ENCODE results near the gene TRIM60. TPM values are rescaled to one million over a fixed set of nuclear protein-coding genes. Genes with fewer than 3 reads are reported as not detected.
A peak's percentile ranks its signal among the peaks of the same experiment; 100 is the strongest.
"Not testable (repeated sequence)": the region's sequence is repeated elsewhere in the genome, so short reads cannot be mapped to it uniquely, and the experiment has no call there.

Gene TRIM60
- total RNA-seq, 1 donor from 2014 or later, result not detected

GRCh38 chr4:165010991-165011390 is 20.8 kb upstream of the TRIM60 start:
- H3K4me3 ChIP-seq, result no peak overlapping the region
- H3K36me3 ChIP-seq, result no peaks in the 10 kb centered on the region
- H3K9me3 ChIP-seq, result no peaks in the 10 kb centered on the region
- no peaks in the 10 kb centered on the region for H3K4me1 ChIP-seq
- no peaks in the 10 kb centered on the region for H3K27me3 ChIP-seq
- intact Hi-C loops (cut with DNase I), result no loop called here
- H3K27ac ChIP-seq, result no peak overlapping the region
- no peak for TF ChIP-seq CTCF (IDR thresholded peaks at IDR 0.05)
- no peak for TF ChIP-seq POLR2AphosphoS5 (IDR thresholded peaks at IDR 0.05; ENCODE audit: insufficient read depth in 1 of 2, low read depth in 1 of 2)
- no peak for TF ChIP-seq POLR2A (IDR thresholded peaks at IDR 0.05)
- DNase-seq (ENCODE audit: extremely low spot score in 2 of 2), result peak in 1 of 2 donors; percentile 40

- TF ChIP-seq CTCF (IDR thresholded peaks at IDR 0.05) (no peak), POLR2A (IDR thresholded peaks at IDR 0.05) (no peak), POLR2AphosphoS5 (IDR thresholded peaks at IDR 0.05; ENCODE audit: insufficient read depth in 1 of 2, low read depth in 1 of 2) (no peak)
- Histone ChIP-seq H3K27me3 (no peaks in the 10 kb centered on the region), H3K9me3 (no peaks in the 10 kb centered on the region), H3K4me3 (no peak overlapping the region), H3K36me3 (no peaks in the 10 kb centered on the region), H3K27ac (no peak overlapping the region), H3K4me1 (no peaks in the 10 kb centered on the region)
- peak in 1 of 2 donors; percentile 58 for DNase-seq (ENCODE audit: extremely low spot score in 2 of 2)
- intact Hi-C loops (cut with DNase I), result no loop called here
Measured at GRCh38 chr4:165011403-165011802, 20.4 kb upstream of the TRIM60 start.

- Histone ChIP-seq H3K4me3 (no peak overlapping the region), H3K27ac (no peak overlapping the region), H3K4me1 (no peaks in the 10 kb centered on the region), H3K36me3 (no peaks in the 10 kb centered on the region), H3K9me3 (no peaks in the 10 kb centered on the region), H3K27me3 (no peaks in the 10 kb centered on the region)
- intact Hi-C loops (cut with DNase I), result no loop called here
- TF ChIP-seq CTCF (IDR thresholded peaks at IDR 0.05) (no peak), POLR2AphosphoS5 (IDR thresholded peaks at IDR 0.05; ENCODE audit: insufficient read depth in 1 of 2, low read depth in 1 of 2) (no peak), POLR2A (IDR thresholded peaks at IDR 0.05) (no peak)
- DNase-seq (ENCODE audit: extremely low spot score in 2 of 2), result no peak
Measured at GRCh38 chr4:165013691-165014090, 18.1 kb upstream of the TRIM60 start.

GRCh38 chr4:165016971-165017370 is 14.8 kb upstream of the TRIM60 start:
- no peaks in the 10 kb centered on the region for H3K36me3 ChIP-seq
- no peaks in the 10 kb centered on the region for H3K4me1 ChIP-seq
- no peaks in the 10 kb centered on the region for H3K9me3 ChIP-seq
- peak in 1 of 2 donors; percentile 72 for DNase-seq (ENCODE audit: extremely low spot score in 2 of 2)
- no peaks in the 10 kb centered on the region for H3K27me3 ChIP-seq
- TF ChIP-seq POLR2AphosphoS5 (IDR thresholded peaks at IDR 0.05; ENCODE audit: insufficient read depth in 1 of 2, low read depth in 1 of 2) (no peak), CTCF (IDR thresholded peaks at IDR 0.05) (no peak), POLR2A (IDR thresholded peaks at IDR 0.05) (no peak)
- intact Hi-C loops (cut with DNase I), result no loop called here
- H3K4me3 ChIP-seq, result no peak overlapping the region
- H3K27ac ChIP-seq, result no peak overlapping the region

- H3K4me3 ChIP-seq; H3K4me1 ChIP-seq; H3K9me3 ChIP-seq; H3K27me3 ChIP-seq; H3K36me3 ChIP-seq; DNase-seq (ENCODE audit: extremely low spot score in 2 of 2); intact Hi-C loops (cut with DNase I); H3K27ac ChIP-seq: not testable (repeated sequence)
Measured at GRCh38 chr4:165019995-165020394, 11.8 kb upstream of the TRIM60 start.

GRCh38 chr4:165025782-165026181 is 6.0 kb upstream of the TRIM60 start:
- intact Hi-C loops (cut with DNase I); H3K9me3 ChIP-seq; H3K4me3 ChIP-seq; H3K27me3 ChIP-seq; H3K4me1 ChIP-seq; H3K27ac ChIP-seq; H3K36me3 ChIP-seq: not testable (repeated sequence)
- DNase-seq (ENCODE audit: extremely low spot score in 2 of 2), result peak in 1 of 2 donors; percentile 29
